DOHH2 (cell line): ENCODE measurements around the gene MTMR2.

Source experiments
- H3F3A ChIP-seq: fragments of 200-600 bp; sonication (generic), shearing (Covaris generic); 2 replicates; pipeline ENCODE4 v1.6.0; 2016; ENCODE audit warnings: antibody characterized with exemption, mild to moderate bottlenecking; ENCODE audit not compliant: control insufficient read depth, insufficient read depth
- H3K27ac ChIP-seq: fragments of 200-600 bp; sonication (generic); 2 replicates; pipeline ENCODE4 v1.5.1; 2014; ENCODE audit warnings: low read depth, mild to moderate bottlenecking, low read length, moderate library complexity
- H3K27me3 ChIP-seq: fragments of 200-600 bp; sonication (generic); 2 replicates; pipeline ENCODE4 v1.6.1; 2014; ENCODE audit warnings: mild to moderate bottlenecking, low read length, mixed read lengths; ENCODE audit not compliant: control insufficient read depth
- H3K36me3 ChIP-seq: fragments of 200-600 bp; sonication (generic); 2 replicates; pipeline ENCODE4 v1.6.1; 2014; ENCODE audit warnings: mild to moderate bottlenecking, low read length, moderate library complexity, mixed read lengths; ENCODE audit not compliant: control insufficient read depth
- H3K4me1 ChIP-seq: fragments of 200-600 bp; sonication (generic); 2 replicates; pipeline ENCODE4 v1.6.1; 2014; ENCODE audit warnings: mild to moderate bottlenecking, low read length, mixed read lengths; ENCODE audit not compliant: control insufficient read depth
- H3K4me2 ChIP-seq: fragments of 200-600 bp; sonication (generic); 2 replicates; pipeline ENCODE4 v1.6.0; 2014; ENCODE audit warnings: mild to moderate bottlenecking, low read length, moderate library complexity
- H3K4me3 ChIP-seq: fragments of 200-600 bp; sonication (generic); 2 replicates; pipeline ENCODE4 v1.5.1; 2014; ENCODE audit warnings: mild to moderate bottlenecking, low read length, mixed read lengths
- H3K79me2 ChIP-seq: fragments of 200-600 bp; sonication (generic); 2 replicates; pipeline ENCODE4 v1.6.1; 2014; ENCODE audit warnings: mild to moderate bottlenecking, low read length, mixed read lengths; ENCODE audit not compliant: control insufficient read depth
- H3K9me2 ChIP-seq: fragments of 200-600 bp; sonication (generic); replicated peaks from 2 replicates; pipeline ENCODE4 v1.6.1; 2014; ENCODE audit warnings: mild to moderate bottlenecking, low read length, mixed read lengths; ENCODE audit not compliant: control insufficient read depth
- H3K9me3 ChIP-seq: fragments of 200-600 bp; sonication (generic); 2 replicates; pipeline ENCODE4 v1.6.1; 2014; ENCODE audit warnings: antibody characterized with exemption, low read length, mixed read lengths; ENCODE audit not compliant: control insufficient read depth, insufficient read depth
- H4K20me1 ChIP-seq: fragments of 200-600 bp; sonication (generic); 2 replicates; pipeline ENCODE4 v1.6.0; 2014; ENCODE audit warnings: low read depth, mild to moderate bottlenecking, antibody characterized with exemption, low read length, moderate library complexity; ENCODE audit not compliant: control insufficient read depth, insufficient read depth
- CTCF ChIP-seq: fragments of 200-600 bp; sonication (generic); IDR thresholded peaks from one replicate; pipeline ENCODE4 v1.5.1; 2014; ENCODE audit warnings: antibody characterized with exemption, mild to moderate bottlenecking, low read depth, low read length; ENCODE audit not compliant: poor library complexity, severe bottlenecking
- EZH2phosphoT487 ChIP-seq: fragments of 200-600 bp; sonication (generic); IDR thresholded peaks from 2 replicates; pipeline ENCODE4 v1.6.1; 2017; ENCODE audit warnings: borderline replicate concordance, mild to moderate bottlenecking, antibody characterized with exemption, low read length, moderate library complexity, mixed read lengths

Gene MTMR2

DNA sequence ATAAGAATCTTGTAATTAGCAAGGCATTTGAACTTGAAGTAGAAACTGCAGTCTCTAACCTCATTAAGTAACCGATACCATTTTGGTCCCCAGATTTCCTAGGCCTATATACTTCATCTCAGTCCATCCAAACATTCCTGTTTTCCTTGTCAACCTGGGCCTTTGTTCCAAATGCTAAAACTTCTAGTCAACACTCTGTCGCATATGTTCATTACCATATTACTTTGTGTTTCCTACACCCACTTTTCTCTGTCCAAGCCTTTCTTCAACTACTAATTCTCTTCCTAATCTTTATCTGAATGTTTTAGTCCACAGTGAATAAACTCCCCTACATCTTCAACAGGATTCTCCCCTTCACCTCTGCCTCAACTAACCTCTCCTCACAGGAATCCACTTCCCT is 31.4 kb downstream of the MTMR2 start:
- no peaks in the 10 kb centered on the region; the same call in 1 of the 2 replicates for H3K79me2 ChIP-seq
- no peaks in the 10 kb centered on the region for H4K20me1 ChIP-seq
- H3K9me3 ChIP-seq: no peaks in the 10 kb centered on the region
- H3K27me3 ChIP-seq: no peaks in the 10 kb centered on the region
- TF ChIP-seq EZH2phosphoT487 (no peak), CTCF (no peak)
- H3K4me1 ChIP-seq: no peaks in the 10 kb centered on the region
- H3K27ac ChIP-seq: no peak overlapping the region
- peaks cover 2% of the 10 kb centered on the region for H3K36me3 ChIP-seq
- no peak overlapping the region for H3K4me2 ChIP-seq
- H3F3A ChIP-seq: no peaks in the 10 kb centered on the region
- no peaks in the 10 kb centered on the region for H3K9me2 ChIP-seq
- no peak overlapping the region for H3K4me3 ChIP-seq

- Histone ChIP-seq H4K20me1 (no peaks in the 10 kb centered on the region), H3K9me2 (no peaks in the 10 kb centered on the region), H3K9me3 (no peaks in the 10 kb centered on the region), H3K4me1 (no peaks in the 10 kb centered on the region), H3K27me3 (no peaks in the 10 kb centered on the region), H3K27ac (no peak overlapping the region), H3K79me2 (no peaks in the 10 kb centered on the region), H3K36me3 (peaks cover 10% of the 10 kb centered on the region), H3F3A (no peaks in the 10 kb centered on the region), H3K4me3 (no peak overlapping the region), H3K4me2 (no peak overlapping the region)
- TF ChIP-seq CTCF (no peak), EZH2phosphoT487 (no peak)
These were observed 32.3 kb downstream of the MTMR2 start for GRCh38 chr11:95891423-95892170.

DNA sequence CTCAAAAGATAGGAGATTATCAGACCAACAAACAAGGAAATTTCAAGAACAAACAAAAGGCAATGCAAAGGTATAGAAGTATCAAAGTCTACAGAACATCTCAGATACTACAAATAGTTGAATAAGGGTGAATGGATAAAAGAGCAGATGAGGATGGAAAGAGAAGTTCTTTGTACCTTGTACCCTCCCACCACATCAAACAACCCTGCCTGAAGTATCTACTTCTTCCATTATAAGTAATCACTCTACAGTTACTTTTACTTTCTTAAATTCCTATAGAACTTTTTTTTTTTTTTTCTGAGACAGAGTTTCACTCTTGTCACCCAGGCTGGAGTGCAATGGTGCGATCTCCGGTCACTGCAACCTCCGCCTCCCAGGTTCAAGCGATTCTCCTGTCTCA is 35.1 kb downstream of the MTMR2 start:
- Histone ChIP-seq H3K79me2 (no peaks in the 10 kb centered on the region), H3K4me1 (no peaks in the 10 kb centered on the region), H3K4me2 (no peak overlapping the region), H3K9me3 (no peaks in the 10 kb centered on the region), H3K36me3 (peaks cover 17% of the 10 kb centered on the region), H3F3A (no peaks in the 10 kb centered on the region), H3K27ac (no peak overlapping the region), H4K20me1 (no peaks in the 10 kb centered on the region), H3K27me3 (no peaks in the 10 kb centered on the region), H3K9me2 (no peaks in the 10 kb centered on the region), H3K4me3 (no peak overlapping the region)
- no peak for TF ChIP-seq EZH2phosphoT487
- no peak for TF ChIP-seq CTCF
